GM12892 (cell line): ENCODE measurements around the gene MCOLN2.
A peak's percentile ranks its signal among the peaks of the same experiment; 100 is the strongest.

Source experiments
- DNase-seq: peaks from one replicate; pipeline ENCODE4 v3.0.0; 2011; ENCODE audit not compliant: insufficient read length
- FAIRE-seq: peaks from 2 replicates; lab custom pipeline; 2011; peaks lifted over from hg19 to GRCh38; lab: Jason Lieb, UNC
- POLR2A ChIP-seq: IDR thresholded peaks from 2 replicates; pipeline ENCODE4 v1.6.1; 2011; ENCODE audit warnings: low read depth, low read length, control low read depth
- POLR2AphosphoS5 ChIP-seq: IDR thresholded peaks from 2 replicates; pipeline ENCODE4 v1.6.1; 2011; ENCODE audit warnings: low read depth, low read length, control low read depth
- TAF1 ChIP-seq: IDR thresholded peaks from 2 replicates; pipeline ENCODE4 v1.6.1; 2011; ENCODE audit warnings: low read depth, mild to moderate bottlenecking, control low read depth, low read length, borderline replicate concordance

Gene MCOLN2

GRCh38 chr1:84957966-84958365 is 38.9 kb downstream of the MCOLN2 start:
- no peak for TF ChIP-seq TAF1
- TF ChIP-seq POLR2A, result no peak
- FAIRE-seq, result no peak
- no peak for DNase-seq

GRCh38 chr1:84956655-84957054 is 40.3 kb downstream of the MCOLN2 start:
- FAIRE-seq (no peak), DNase-seq (no peak)
- no peak for TF ChIP-seq POLR2A
- no peak; the same call in 1 of the 2 replicates for TF ChIP-seq POLR2AphosphoS5
- no peak for TF ChIP-seq TAF1

GRCh38 chr1:84956097-84956496 is 40.8 kb downstream of the MCOLN2 start:
- TF ChIP-seq TAF1 (no peak), POLR2A (no peak), POLR2AphosphoS5 (no peak)
- DNase-seq (no peak), FAIRE-seq (no peak)

GRCh38 chr1:84949664-84950063 is 47.2 kb downstream of the MCOLN2 start:
- DNase-seq (no peak), FAIRE-seq (no peak)
- TF ChIP-seq POLR2AphosphoS5 (no peak), POLR2A (no peak), TAF1 (no peak)

GRCh38 chr1:84947536-84948410 is 49.1 kb downstream of the MCOLN2 start:
- FAIRE-seq (no peak), DNase-seq (no peak)
- TF ChIP-seq POLR2A (peak; percentile 30; the same call in 1 of the 2 replicates), POLR2AphosphoS5 (peak; percentile 33), TAF1 (no peak)

- TF ChIP-seq POLR2AphosphoS5, result no peak
- TF ChIP-seq POLR2A, result no peak
- TF ChIP-seq TAF1, result no peak
Observed at GRCh38 chr1:84946631-84947030, 50.3 kb downstream of the MCOLN2 start.

GRCh38 chr1:84944767-84945486 is 52.0 kb downstream of the MCOLN2 start:
- peak; percentile 94 for FAIRE-seq
- no peak; the same call in 1 of the 2 replicates for TF ChIP-seq POLR2A
- TF ChIP-seq POLR2AphosphoS5, result peak; percentile 69; the same call in 1 of the 2 replicates
- no peak for TF ChIP-seq TAF1
- DNase-seq, result no peak

More at GRCh38 chr1:84946631-84947030, 50.3 kb downstream of the MCOLN2 start:
- DNase-seq (no peak), FAIRE-seq (peak; percentile 61)

- no peak for DNase-seq
- no peak for FAIRE-seq
- no peak for TF ChIP-seq TAF1
- peak; percentile 73 for TF ChIP-seq POLR2AphosphoS5
- TF ChIP-seq POLR2A, result peak; percentile 57
Observed at GRCh38 chr1:84941843-84942242, 55.1 kb downstream of the MCOLN2 start.

- FAIRE-seq (no peak), DNase-seq (no peak)
- TF ChIP-seq TAF1 (no peak), POLR2A (no peak), POLR2AphosphoS5 (no peak)
Observed at GRCh38 chr1:84940481-84940880, 56.4 kb downstream of the MCOLN2 start.

- TF ChIP-seq POLR2A (no peak), POLR2AphosphoS5 (no peak)
- FAIRE-seq (no peak), DNase-seq (no peak)
Observed at GRCh38 chr1:84939761-84940160, 57.2 kb downstream of the MCOLN2 start.

- FAIRE-seq (no peak), DNase-seq (no peak)
- TF ChIP-seq POLR2AphosphoS5 (no peak; the same call in none of the 2 replicates), POLR2A (no peak), TAF1 (no peak)
Observed at GRCh38 chr1:84939151-84939550, 57.8 kb downstream of the MCOLN2 start.

GRCh38 chr1:84936116-84936810 is 60.6 kb downstream of the MCOLN2 start:
- no peak for TF ChIP-seq POLR2A
- no peak for TF ChIP-seq POLR2AphosphoS5
- no peak for TF ChIP-seq TAF1
- DNase-seq, result no peak
- peak; percentile 86 for FAIRE-seq
